ENCODE results near the gene PCDHGC4.

Gene PCDHGC4

GRCh38 chr5:141478321-141478945, 6.4 kb upstream of the PCDHGC4 start:
- Mint-ChIP-seq H3K27me3 (ENCODE audit: low read depth, poor library complexity) (peaks cover 3% of the 10 kb centered on the region), H3K4me1 (peaks cover 66% of the 10 kb centered on the region), H3K36me3 (ENCODE audit: low read depth) (peaks cover 83% of the 10 kb centered on the region), H3K9me3 (peaks cover 55% of the 10 kb centered on the region), H3K27ac (no peak overlapping the region), H3K4me3 (peak overlapping the region; percentile 62)
- no peak for DNase-seq
- no peak for TF ChIP-seq CTCF (IDR thresholded peaks at IDR 0.05)

GRCh38 chr5:141479776-141480175, 5.1 kb upstream of the PCDHGC4 start:
- TF ChIP-seq CTCF (IDR thresholded peaks at IDR 0.05): no peak
- peak overlapping the region; percentile 39 for H3K4me3 Mint-ChIP-seq
- H3K36me3 Mint-ChIP-seq (ENCODE audit: low read depth): peaks cover 73% of the 10 kb centered on the region
- H3K4me1 Mint-ChIP-seq: peaks cover 79% of the 10 kb centered on the region
- no peak for DNase-seq
- H3K27ac Mint-ChIP-seq: no peak overlapping the region
- peaks cover 3% of the 10 kb centered on the region for H3K27me3 Mint-ChIP-seq (ENCODE audit: low read depth, poor library complexity)
- peaks cover 56% of the 10 kb centered on the region for H3K9me3 Mint-ChIP-seq

- H3K36me3 Mint-ChIP-seq (ENCODE audit: low read depth): peaks cover 73% of the 10 kb centered on the region
- H3K27me3 Mint-ChIP-seq (ENCODE audit: low read depth, poor library complexity): peaks cover 9% of the 10 kb centered on the region
- no peak for TF ChIP-seq CTCF (IDR thresholded peaks at IDR 0.05)
- H3K4me1 Mint-ChIP-seq: peaks cover 82% of the 10 kb centered on the region
- H3K9me3 Mint-ChIP-seq: peaks cover 51% of the 10 kb centered on the region
- H3K4me3 Mint-ChIP-seq: peak overlapping the region; percentile 89
- no peak for DNase-seq
- peak overlapping the region; percentile 36 for H3K27ac Mint-ChIP-seq
These were observed 928 bp upstream of the PCDHGC4 start for GRCh38 chr5:141483902-141484301.

GRCh38 chr5:141484310-141484640, 555 bp upstream of the PCDHGC4 start:
- H3K4me3 Mint-ChIP-seq: peak overlapping the region; percentile 89
- no peak for TF ChIP-seq CTCF (IDR thresholded peaks at IDR 0.05)
- no peak for DNase-seq
- H3K4me1 Mint-ChIP-seq: peaks cover 82% of the 10 kb centered on the region
- peaks cover 74% of the 10 kb centered on the region for H3K36me3 Mint-ChIP-seq (ENCODE audit: low read depth)
- H3K27me3 Mint-ChIP-seq (ENCODE audit: low read depth, poor library complexity): peaks cover 9% of the 10 kb centered on the region
- peaks cover 54% of the 10 kb centered on the region for H3K9me3 Mint-ChIP-seq
- peak overlapping the region; percentile 36 for H3K27ac Mint-ChIP-seq

GRCh38 chr5:141485321-141486055, 658 bp downstream of the PCDHGC4 start:
- Mint-ChIP-seq H3K9me3 (peaks cover 55% of the 10 kb centered on the region), H3K4me3 (peak overlapping the region; percentile 89), H3K36me3 (ENCODE audit: low read depth) (peaks cover 74% of the 10 kb centered on the region), H3K27me3 (ENCODE audit: low read depth, poor library complexity) (peaks cover 9% of the 10 kb centered on the region), H3K4me1 (peaks cover 70% of the 10 kb centered on the region), H3K27ac (peak overlapping the region; percentile 85)
- DNase-seq: no peak
- no peak for TF ChIP-seq CTCF (IDR thresholded peaks at IDR 0.05)

- Mint-ChIP-seq H3K4me3 (peak overlapping the region; percentile 89), H3K36me3 (ENCODE audit: low read depth) (peaks cover 74% of the 10 kb centered on the region), H3K27me3 (ENCODE audit: low read depth, poor library complexity) (peaks cover 6% of the 10 kb centered on the region), H3K9me3 (peaks cover 58% of the 10 kb centered on the region), H3K27ac (no peak overlapping the region), H3K4me1 (peaks cover 64% of the 10 kb centered on the region)
- no peak for TF ChIP-seq CTCF (IDR thresholded peaks at IDR 0.05)
- DNase-seq: no peak
These were observed 1.3 kb downstream of the PCDHGC4 start for GRCh38 chr5:141486091-141486490.
